ENCODE results near the gene SHROOM3. TPM values are rescaled to one million over a fixed set of nuclear protein-coding genes. Genes with fewer than 3 reads are reported as not detected.

Gene SHROOM3
- total RNA-seq, 2 experiments from 2014 or later = not detected

DNA sequence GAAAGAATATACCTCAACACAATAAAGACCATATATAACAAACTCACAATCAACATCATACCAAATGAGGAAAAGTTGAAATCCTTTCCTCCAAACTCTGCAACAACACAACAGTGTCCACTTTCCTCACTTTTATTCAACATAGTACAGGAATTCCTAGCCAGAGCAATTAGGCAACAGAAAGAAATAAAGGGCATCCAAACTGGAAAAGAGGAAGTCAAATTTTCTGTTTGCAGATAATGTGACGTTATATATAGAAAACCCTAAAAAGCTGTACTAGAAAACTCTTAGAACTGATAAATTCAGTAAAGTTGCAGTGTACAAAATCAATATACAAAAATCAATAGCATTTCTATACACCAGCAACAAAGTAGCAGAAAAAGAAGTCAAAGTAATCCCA, 355.3 kb downstream of the SHROOM3 start:
- ATAC-seq (no peak), DNase-seq (no peak)
- Mint-ChIP-seq H3K36me3 (ENCODE audit: low read depth) (no peaks in the 10 kb centered on the region), H3K4me3 (no peak overlapping the region), H3K27me3 (ENCODE audit: low read depth) (peaks cover 4% of the 10 kb centered on the region), H3K27ac (no peak overlapping the region), H3K9me3 (ENCODE audit: insufficient read depth) (no peaks in the 10 kb centered on the region), H3K4me1 (ENCODE audit: low read depth) (no peaks in the 10 kb centered on the region)
- CTCF ChIA-PET = no interaction called here
- POLR2A ChIA-PET = no interaction called here

DNA sequence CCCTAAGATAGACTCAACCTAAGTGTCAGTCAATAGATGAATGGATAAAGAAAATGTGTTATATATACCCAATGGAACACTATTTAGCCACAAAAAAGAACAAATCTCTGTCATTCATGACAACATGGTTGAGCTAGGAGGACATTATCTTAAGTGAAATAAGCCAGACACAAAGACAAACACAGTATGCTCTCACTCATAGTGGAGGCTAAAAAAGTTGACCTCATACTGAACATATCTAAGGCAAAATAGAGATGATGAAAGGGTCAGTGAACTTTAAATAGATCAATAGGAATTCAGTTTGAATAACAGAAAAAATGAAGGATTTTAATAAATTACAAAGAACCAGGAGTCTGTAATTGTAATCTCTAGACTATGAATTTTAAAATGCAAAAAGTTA, 356.4 kb downstream of the SHROOM3 start:
- no peak overlapping the region for H3K27ac Mint-ChIP-seq
- H3K4me1 Mint-ChIP-seq (ENCODE audit: low read depth) = no peaks in the 10 kb centered on the region
- ChIA-PET POLR2A (no interaction called here), CTCF (no interaction called here)
- DNase-seq (no peak), ATAC-seq (no peak)
- H3K27me3 Mint-ChIP-seq (ENCODE audit: low read depth) = peaks cover 9% of the 10 kb centered on the region
- no peak overlapping the region for H3K4me3 Mint-ChIP-seq
- H3K36me3 Mint-ChIP-seq (ENCODE audit: low read depth) = no peaks in the 10 kb centered on the region
- H3K9me3 Mint-ChIP-seq (ENCODE audit: insufficient read depth) = no peaks in the 10 kb centered on the region

DNA sequence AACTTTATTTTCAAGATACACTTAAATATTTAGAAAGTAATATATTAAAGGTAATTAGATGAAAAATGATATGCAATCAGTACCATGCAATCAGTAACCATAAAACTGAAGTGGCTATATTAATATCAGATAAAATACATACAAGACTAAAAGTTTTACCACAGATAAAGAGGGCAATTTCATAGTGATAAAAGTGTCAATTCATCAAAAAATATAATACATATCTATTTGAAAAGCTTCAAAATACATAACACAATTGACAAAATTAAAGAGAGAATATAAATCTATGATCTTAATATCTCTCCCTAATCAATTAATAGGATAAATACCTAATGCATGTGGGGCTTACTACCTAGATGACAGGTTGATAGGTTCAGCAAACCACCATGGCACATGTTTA, 357.4 kb downstream of the SHROOM3 start:
- ATAC-seq (no peak), DNase-seq (no peak)
- H3K36me3 Mint-ChIP-seq (ENCODE audit: low read depth) = no peaks in the 10 kb centered on the region
- POLR2A ChIA-PET = no interaction called here
- no peak overlapping the region for H3K27ac Mint-ChIP-seq
- H3K4me1 Mint-ChIP-seq (ENCODE audit: low read depth) = no peaks in the 10 kb centered on the region
- CTCF ChIA-PET = no interaction called here
- no peak overlapping the region for H3K4me3 Mint-ChIP-seq
- no peaks in the 10 kb centered on the region for H3K9me3 Mint-ChIP-seq (ENCODE audit: insufficient read depth)
- H3K27me3 Mint-ChIP-seq (ENCODE audit: low read depth) = peaks cover 9% of the 10 kb centered on the region

DNA sequence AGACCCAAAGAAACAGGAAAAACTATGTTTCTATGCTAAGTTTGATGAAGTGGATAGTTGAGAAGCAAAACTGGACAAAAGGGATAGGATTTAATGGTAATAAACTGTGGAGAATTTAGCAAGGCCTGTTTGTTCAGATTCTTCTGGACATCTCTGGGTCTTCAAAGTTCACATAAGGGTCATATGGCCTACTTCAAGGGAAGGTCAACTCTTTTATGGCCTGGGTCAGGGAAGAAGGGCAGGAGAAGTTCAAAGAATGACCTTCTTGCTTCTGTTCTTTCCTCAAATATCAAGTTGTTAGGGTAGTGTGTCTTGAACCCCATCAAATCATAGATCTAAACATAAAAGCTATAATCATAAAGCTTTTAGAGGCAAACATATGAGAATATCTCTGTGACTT, 360.2 kb downstream of the SHROOM3 start:
- no peaks in the 10 kb centered on the region for H3K36me3 Mint-ChIP-seq (ENCODE audit: low read depth)
- peaks cover 16% of the 10 kb centered on the region for H3K27me3 Mint-ChIP-seq (ENCODE audit: low read depth)
- ATAC-seq (no peak), DNase-seq (no peak)
- ChIA-PET CTCF (no interaction called here), POLR2A (interaction anchor here (0.6 kb wide), 1 partner anchor 31 kb away, joined by 3 read pairs; no protein-coding TSS in a partner anchor)
- no peaks in the 10 kb centered on the region for H3K4me1 Mint-ChIP-seq (ENCODE audit: low read depth)
- no peaks in the 10 kb centered on the region for H3K9me3 Mint-ChIP-seq (ENCODE audit: insufficient read depth)
- H3K4me3 Mint-ChIP-seq = no peak overlapping the region
- H3K27ac Mint-ChIP-seq = no peak overlapping the region

DNA sequence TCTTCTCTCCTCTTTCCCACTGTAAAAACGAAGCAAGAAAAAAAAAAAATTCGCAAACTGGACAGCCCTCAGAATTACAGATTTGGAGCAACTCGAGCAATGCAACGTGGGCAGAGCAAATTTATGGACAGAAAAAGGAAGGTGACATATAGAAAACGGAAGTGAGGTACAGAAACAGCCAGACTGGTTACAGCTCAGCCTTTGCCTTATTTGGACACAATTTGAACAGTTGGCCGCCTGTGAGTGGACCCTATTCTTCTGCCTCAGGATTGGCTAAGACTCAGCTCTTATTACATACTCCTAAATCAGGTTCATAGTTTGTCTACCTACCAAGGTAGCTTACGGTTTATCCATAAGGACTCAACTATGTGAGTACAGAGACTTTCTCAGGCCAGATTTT, 364.1 kb downstream of the SHROOM3 start:
- CTCF ChIA-PET = no interaction called here

GRCh38 chr4:76799718-76800117, 364.7 kb downstream of the SHROOM3 start:
- Mint-ChIP-seq H3K9me3 (ENCODE audit: insufficient read depth) (no peaks in the 10 kb centered on the region), H3K27me3 (ENCODE audit: low read depth) (peaks cover 13% of the 10 kb centered on the region), H3K4me3 (no peak overlapping the region), H3K27ac (no peak overlapping the region), H3K36me3 (ENCODE audit: low read depth) (no peaks in the 10 kb centered on the region), H3K4me1 (ENCODE audit: low read depth) (no peaks in the 10 kb centered on the region)
- ATAC-seq (no peak), DNase-seq (no peak)
- ChIA-PET CTCF (interaction anchor here (0.7 kb wide), 1 partner anchor 11 kb away, joined by 3 read pairs; no protein-coding TSS in a partner anchor), POLR2A (no interaction called here)

More for the DNA sequence above, 364.1 kb downstream of the SHROOM3 start:
- DNase-seq (no peak), ATAC-seq (no peak)
- Mint-ChIP-seq H3K27ac (no peak overlapping the region), H3K4me3 (no peak overlapping the region), H3K9me3 (ENCODE audit: insufficient read depth) (no peaks in the 10 kb centered on the region), H3K36me3 (ENCODE audit: low read depth) (no peaks in the 10 kb centered on the region), H3K27me3 (ENCODE audit: low read depth) (peaks cover 13% of the 10 kb centered on the region), H3K4me1 (ENCODE audit: low read depth) (no peaks in the 10 kb centered on the region)
- POLR2A ChIA-PET = no interaction called here

DNA sequence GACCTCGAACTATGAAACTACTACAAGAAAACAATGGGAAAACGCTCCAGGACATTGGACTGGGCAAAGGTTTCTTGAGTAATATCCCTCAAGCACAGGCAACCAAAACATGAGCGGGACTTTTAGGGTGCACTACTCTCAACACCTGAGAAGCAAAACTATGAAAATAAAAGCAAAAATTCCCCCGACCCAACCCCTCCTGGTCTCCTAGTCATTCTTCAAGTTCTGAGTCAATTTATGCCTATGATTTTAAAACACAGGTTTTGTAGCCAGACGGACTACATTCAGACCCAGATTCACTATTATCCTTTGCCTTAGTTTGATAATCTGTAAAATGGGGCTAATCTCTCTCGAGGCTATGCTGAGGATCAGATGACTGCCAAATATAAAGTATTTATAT, 365.9 kb downstream of the SHROOM3 start:
- Mint-ChIP-seq H3K4me1 (ENCODE audit: low read depth) (no peaks in the 10 kb centered on the region), H3K9me3 (ENCODE audit: insufficient read depth) (no peaks in the 10 kb centered on the region)
- no peak for ATAC-seq

DNA sequence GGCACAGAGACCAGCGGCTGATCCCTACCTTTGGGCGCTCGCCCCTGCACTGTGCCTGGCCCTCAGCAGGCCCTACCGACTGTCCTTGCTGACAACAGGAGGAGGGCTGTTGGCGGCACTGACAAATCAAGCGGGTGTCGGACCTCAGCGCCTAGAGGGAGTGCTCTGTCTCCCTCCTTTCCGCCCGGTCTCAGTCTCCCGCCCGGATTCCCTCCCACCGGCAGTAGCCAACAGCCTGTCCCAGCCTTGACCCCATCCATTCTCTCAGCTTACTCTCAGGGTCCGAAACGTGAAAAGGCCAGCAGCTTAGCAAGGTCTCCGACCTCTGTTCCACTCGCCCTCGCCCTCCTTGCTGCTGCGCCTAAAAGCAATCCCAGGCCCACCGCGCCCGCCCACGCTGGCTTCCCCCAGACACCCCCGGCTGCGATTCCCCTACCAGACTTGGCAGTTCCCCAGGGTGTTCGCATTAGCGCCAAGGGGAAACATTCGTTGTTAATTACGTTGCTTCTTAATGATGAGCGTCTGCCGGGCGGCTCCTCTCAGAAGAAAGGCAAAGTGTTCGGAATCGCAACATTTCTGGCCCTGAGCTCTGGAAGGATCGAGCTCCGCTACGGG, 366.7 kb downstream of the SHROOM3 start:
- no peaks in the 10 kb centered on the region for H3K9me3 Mint-ChIP-seq (ENCODE audit: insufficient read depth)
- no peak for ATAC-seq
- H3K36me3 Mint-ChIP-seq (ENCODE audit: low read depth) = no peaks in the 10 kb centered on the region
- ChIA-PET POLR2A (no interaction called here), CTCF (no interaction called here)
- no peaks in the 10 kb centered on the region for H3K4me1 Mint-ChIP-seq (ENCODE audit: low read depth)
- no peak overlapping the region for H3K27ac Mint-ChIP-seq
- no peak overlapping the region for H3K4me3 Mint-ChIP-seq
- DNase-seq = no peak
- H3K27me3 Mint-ChIP-seq (ENCODE audit: low read depth) = peaks cover 8% of the 10 kb centered on the region

More for the DNA sequence above, 365.9 kb downstream of the SHROOM3 start:
- DNase-seq = no peak
- Mint-ChIP-seq H3K36me3 (ENCODE audit: low read depth) (no peaks in the 10 kb centered on the region), H3K27ac (no peak overlapping the region), H3K4me3 (no peak overlapping the region), H3K27me3 (ENCODE audit: low read depth) (peaks cover 12% of the 10 kb centered on the region)
- ChIA-PET POLR2A (no interaction called here), CTCF (no interaction called here)

DNA sequence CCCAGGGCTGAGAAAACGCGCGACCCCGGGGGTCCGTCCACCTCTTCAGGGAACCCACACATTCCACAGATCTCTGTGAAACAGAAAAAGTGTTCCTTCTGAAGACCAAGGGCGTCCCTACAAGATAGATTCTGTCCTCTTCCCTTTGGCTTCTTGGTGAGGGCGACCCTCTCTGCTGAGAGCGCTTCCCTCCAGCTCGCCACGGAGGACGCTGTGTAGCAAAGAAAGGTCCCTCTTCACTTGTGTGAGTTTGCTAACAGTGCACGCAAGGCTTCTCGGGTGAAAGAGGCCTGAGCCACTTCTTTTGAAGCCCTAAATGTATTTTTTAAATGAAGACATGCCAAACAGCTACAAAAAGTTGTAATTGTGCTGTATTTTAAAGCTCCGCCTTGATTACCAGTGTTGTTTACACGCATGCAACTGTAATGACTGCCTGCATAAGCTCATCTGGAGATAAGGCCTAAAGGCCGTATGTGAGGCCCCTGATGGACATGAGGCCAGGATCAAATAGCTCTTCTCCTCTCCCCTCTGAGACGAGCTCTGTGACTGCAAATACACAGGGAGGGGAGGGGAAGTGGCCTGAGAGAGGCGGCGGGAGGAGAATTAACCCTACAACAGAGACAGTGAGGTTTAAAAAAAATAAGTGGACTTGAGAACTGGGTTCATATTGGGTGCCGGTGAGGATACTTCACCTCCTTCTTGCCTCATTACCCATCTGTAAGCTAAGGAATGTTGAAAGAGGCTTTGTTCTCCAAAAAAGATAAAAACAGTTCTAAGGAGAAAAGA, 367.4 kb downstream of the SHROOM3 start:
- H3K4me1 Mint-ChIP-seq (ENCODE audit: low read depth) = no peaks in the 10 kb centered on the region
- peaks cover 8% of the 10 kb centered on the region for H3K27me3 Mint-ChIP-seq (ENCODE audit: low read depth)
- DNase-seq = no peak
- no peak for ATAC-seq
- POLR2A ChIA-PET = no interaction called here
- CTCF ChIA-PET = no interaction called here
- no peaks in the 10 kb centered on the region for H3K36me3 Mint-ChIP-seq (ENCODE audit: low read depth)
- H3K4me3 Mint-ChIP-seq = no peak overlapping the region
- H3K9me3 Mint-ChIP-seq (ENCODE audit: insufficient read depth) = no peaks in the 10 kb centered on the region
- no peak overlapping the region for H3K27ac Mint-ChIP-seq

DNA sequence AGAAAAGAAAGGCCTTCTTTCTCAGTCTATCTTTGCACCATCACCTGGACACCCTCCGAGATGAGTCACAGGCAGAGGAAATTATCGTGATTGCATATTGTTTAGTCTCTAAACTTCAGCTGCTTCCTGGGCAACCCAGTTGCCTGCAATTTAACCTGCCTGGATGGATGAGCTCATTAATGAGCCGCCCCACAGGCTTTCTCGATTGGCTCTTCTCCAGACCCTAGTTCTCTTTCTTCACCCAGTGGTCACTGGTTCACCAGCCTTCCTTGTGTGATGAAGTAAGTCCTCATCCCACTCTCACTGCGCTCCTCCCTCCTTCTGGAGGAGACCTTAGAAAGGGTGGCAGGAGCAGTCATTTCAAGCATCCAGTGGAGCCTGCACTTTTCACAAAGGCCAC, 368.5 kb downstream of the SHROOM3 start:
- ATAC-seq = no peak
- POLR2A ChIA-PET = no interaction called here
- Mint-ChIP-seq H3K27me3 (ENCODE audit: low read depth) (peaks cover 6% of the 10 kb centered on the region), H3K4me3 (no peak overlapping the region), H3K9me3 (ENCODE audit: insufficient read depth) (no peaks in the 10 kb centered on the region), H3K27ac (no peak overlapping the region), H3K36me3 (ENCODE audit: low read depth) (no peaks in the 10 kb centered on the region), H3K4me1 (ENCODE audit: low read depth) (no peaks in the 10 kb centered on the region)
- CTCF ChIA-PET = no interaction called here
- DNase-seq = no peak

DNA sequence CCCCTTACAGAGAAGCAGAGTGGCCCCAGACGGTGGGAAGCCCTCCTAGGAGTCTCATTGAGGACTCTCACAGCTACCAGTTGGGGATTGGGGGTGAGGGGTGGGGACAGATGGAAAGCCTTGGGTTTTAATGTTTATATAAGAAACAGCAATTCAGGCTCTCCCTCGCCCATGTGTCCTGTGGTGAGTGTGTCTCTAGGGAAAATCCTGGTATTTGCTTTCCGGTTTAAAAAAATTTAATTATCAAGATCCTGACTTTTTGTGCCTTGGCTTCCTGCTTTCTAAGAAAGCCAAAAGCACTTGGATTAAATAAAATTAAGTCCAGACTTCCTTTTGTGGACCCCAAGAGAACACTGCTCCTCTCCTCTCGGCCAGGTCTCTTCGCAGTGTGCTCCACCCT, 369.1 kb downstream of the SHROOM3 start:
- ChIA-PET CTCF (no interaction called here), POLR2A (no interaction called here)
- H3K36me3 Mint-ChIP-seq (ENCODE audit: low read depth) = no peaks in the 10 kb centered on the region
- no peaks in the 10 kb centered on the region for H3K9me3 Mint-ChIP-seq (ENCODE audit: insufficient read depth)
- DNase-seq (no peak), ATAC-seq (no peak)
- H3K4me1 Mint-ChIP-seq (ENCODE audit: low read depth) = no peaks in the 10 kb centered on the region
- H3K27ac Mint-ChIP-seq = no peak overlapping the region
- H3K27me3 Mint-ChIP-seq (ENCODE audit: low read depth) = peaks cover 6% of the 10 kb centered on the region
- no peak overlapping the region for H3K4me3 Mint-ChIP-seq

DNA sequence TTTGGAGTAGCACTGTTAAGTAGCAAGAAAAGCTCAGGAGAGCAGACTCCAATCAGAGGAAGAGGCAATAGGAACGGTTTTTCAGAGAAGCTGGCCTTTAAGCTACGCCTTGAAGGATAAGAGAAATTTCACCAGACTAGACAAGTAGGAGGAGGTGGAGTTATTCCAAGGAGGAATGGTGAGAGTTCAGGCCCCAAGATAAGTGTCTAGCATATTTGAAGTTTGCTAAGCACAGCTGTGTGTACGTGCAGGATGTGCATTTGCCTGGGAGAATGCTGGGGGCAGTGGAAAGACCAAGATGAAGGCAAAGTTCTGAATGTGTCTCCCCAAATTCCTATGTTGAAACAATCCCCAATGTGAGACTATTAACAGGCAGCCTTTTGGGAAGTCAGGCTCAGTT, 371.3 kb downstream of the SHROOM3 start:
- Mint-ChIP-seq H3K27me3 (ENCODE audit: low read depth) (no peaks in the 10 kb centered on the region), H3K36me3 (ENCODE audit: low read depth) (no peaks in the 10 kb centered on the region), H3K27ac (no peak overlapping the region), H3K4me3 (no peak overlapping the region), H3K4me1 (ENCODE audit: low read depth) (no peaks in the 10 kb centered on the region), H3K9me3 (ENCODE audit: insufficient read depth) (no peaks in the 10 kb centered on the region)
- ChIA-PET POLR2A (no interaction called here), CTCF (no interaction called here)
- ATAC-seq (no peak), DNase-seq (no peak)

GRCh38 chr4:76806757-76807156, 371.7 kb downstream of the SHROOM3 start:
- Mint-ChIP-seq H3K27me3 (ENCODE audit: low read depth) (no peaks in the 10 kb centered on the region), H3K4me1 (ENCODE audit: low read depth) (no peaks in the 10 kb centered on the region), H3K9me3 (ENCODE audit: insufficient read depth) (no peaks in the 10 kb centered on the region), H3K27ac (no peak overlapping the region), H3K36me3 (ENCODE audit: low read depth) (no peaks in the 10 kb centered on the region), H3K4me3 (no peak overlapping the region)
- POLR2A ChIA-PET = no interaction called here
- CTCF ChIA-PET = no interaction called here
- DNase-seq (no peak), ATAC-seq (no peak)
